ENCODE results near the gene FBLL1.

GRCh38 chr5:168578538-168579487 lies 49.7 kb downstream of the FBLL1 start, which contains the start of gene PANK3:
- TF ChIP-seq CTCF (IDR thresholded peaks at IDR 0.05): no peak
- TF ChIP-seq POLR2A (IDR thresholded peaks at IDR 0.05): peak; percentile 78
- peak; percentile 64 to 82 (median 76) for TF ChIP-seq POLR2AphosphoS5 (IDR thresholded peaks at IDR 0.05)
